Measurements from ENCODE around the gene PABPN1.
"Not testable (repeated sequence)": the region's sequence is repeated elsewhere in the genome, so short reads cannot be mapped to it uniquely, and the experiment has no call there.

PABPN1 gene

DNA sequence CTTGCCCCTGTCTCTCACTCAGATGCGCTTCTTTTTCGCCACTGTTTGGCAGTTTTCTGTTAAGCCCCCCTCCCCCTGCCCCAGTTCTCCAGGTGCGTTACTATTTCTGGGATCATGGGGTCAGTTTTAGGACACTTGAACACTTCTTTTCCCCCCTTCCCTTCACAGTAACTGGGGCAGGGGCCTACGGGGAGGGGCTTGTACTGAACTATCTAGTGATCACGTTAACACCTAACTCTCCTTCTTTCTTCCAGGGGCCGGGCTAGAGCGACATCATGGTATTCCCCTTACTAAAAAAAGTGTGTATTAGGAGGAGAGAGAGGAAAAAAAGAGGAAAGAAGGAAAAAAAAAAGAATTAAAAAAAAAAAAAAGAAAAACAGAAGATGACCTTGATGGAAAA, 3.7 kb downstream of the PABPN1 start:
- DNase-seq, result no peak

- DNase-seq, result not testable (repeated sequence)
These were observed 4.5 kb downstream of the PABPN1 start for GRCh38 chr14:23325746-23326145.

DNA sequence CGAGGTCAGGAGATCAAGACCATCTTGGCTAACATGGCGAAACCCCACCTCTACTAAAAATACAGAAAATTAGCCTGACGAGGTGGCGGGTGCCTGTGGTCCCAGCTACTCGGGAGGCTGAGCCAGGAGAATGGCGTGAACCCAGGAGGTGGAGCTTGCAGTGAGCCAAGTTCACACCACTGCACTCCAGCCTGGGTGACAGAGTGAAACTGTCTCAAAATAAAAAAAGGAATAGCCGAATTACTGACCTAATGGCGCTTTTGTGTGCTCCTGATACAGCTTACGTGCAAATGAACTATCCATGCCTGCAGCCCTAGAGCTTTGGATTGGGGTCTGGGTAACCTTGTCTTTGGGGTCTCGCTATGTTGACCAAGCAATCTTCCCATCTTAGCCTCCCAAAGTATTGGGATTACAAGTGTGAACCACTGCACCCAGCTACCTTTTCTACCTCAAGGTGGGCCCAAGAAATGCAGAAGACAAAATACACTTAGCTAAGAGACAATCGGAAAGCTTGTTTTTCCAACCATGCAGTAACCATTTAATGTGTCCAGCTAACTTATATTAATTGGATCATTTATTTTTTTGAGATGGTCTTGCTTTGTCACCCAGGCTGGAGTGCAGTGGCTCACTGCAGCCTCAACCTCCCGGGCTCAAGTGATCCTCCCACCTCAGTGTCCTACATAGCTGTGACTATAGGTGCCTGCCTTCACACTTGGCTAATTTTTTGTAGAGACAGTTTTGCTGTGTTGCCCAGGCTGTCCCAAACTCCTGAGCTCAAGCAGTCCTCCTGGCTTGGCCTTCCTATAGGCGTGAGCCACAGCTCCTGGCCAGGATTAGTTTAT, 5.5 kb downstream of the PABPN1 start:
- no peak for DNase-seq

GRCh38 chr14:23327947-23328744, 6.9 kb downstream of the PABPN1 start:
- DNase-seq, result peak in 47 of 58 donors; percentile 12 to 82 (median 46)

DNA sequence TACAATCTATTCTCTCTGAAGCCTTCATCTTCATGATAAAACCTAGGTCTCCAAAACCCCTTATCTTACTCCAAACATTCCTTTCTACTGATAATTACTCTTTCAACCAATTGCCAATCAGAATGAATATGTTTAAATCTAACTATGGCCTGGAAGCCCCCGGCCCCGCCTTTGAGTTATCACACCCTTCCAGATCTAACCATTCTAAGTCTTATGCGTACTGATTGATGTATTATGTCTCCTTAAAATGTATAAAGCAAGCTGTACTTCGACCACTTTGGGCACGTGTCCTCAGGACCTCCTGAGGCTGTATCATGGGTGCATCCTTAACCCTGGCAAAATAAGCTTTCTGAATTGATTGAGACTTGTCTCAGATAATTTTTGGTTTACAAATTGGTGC, 14.4 kb downstream of the PABPN1 start:
- DNase-seq, result no peak

DNA sequence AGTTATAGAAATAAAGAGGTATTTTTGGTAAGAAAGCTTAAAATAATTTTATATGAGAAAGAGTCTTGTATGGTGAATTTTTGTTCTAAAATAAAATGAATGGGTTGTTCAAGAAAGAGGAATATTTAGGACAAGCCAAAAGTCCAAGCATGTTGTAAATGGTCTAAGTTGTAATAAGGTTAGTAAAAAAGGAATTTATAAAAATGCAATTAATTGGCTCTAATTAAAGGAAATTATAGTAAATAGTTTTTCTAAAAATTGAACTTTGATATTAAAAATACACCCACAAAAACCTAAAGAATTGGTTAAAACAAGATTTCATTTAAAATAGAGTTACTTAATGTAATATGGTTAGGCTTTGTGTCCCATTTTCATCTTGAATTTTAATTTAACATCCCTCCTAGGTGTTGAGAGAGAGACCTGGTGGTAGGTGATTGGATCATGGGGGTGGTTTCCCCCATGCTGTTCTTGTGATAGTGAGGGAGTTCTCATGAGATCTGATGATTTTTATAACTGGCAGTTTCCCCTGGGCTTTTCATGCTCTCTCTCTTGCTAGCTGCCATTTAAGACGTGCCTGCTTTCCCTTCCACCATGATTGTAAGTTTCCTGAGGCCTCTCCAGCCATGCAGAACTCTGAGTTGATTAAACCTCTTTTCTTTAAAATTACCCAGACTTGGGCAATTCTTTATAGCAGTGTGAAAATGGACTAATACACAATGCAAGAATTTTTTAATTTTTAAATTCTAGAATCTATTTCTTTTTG, 18.4 kb downstream of the PABPN1 start:
- no peak for DNase-seq

GRCh38 chr14:23344481-23344880, 23.2 kb downstream of the PABPN1 start:
- no peak for DNase-seq

DNA sequence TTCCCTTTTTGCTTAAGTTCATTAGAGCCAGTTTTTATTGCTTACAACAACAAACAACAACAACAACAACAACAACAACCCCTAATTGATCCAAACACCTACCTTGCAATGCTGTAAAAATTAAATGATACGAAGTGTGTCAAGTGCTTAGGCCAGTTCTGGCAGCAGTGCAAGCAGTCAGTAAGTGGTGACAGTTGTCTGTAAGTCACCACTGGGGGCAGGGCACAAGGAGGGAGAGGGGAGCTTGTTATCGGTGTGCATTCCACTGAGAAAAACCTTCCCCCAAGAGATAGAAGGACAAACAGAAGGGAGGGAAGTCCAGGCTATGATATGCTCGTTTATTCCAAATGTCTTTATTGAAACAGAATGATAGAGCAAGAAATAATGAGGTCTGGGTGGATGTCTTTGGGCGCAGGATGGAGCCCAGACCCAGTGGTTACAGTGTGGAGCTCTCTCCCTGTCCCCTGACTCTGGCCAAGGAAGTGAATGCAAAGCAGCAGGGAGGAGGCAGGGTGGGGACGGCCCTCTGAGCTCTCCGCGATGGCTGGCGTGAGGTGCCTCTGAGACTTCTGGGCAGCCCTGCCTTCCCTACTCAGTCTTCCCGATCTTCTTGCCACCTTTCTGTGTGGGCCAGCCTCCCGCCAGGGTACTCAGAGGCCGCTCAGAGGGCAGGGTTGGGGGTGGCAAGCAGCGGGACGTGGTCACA, 24.9 kb downstream of the PABPN1 start:
- no peak for DNase-seq

GRCh38 chr14:23346693-23347405, 25.6 kb downstream of the PABPN1 start:
- DNase-seq, result no peak

- DNase-seq, result no peak
These were observed 26.4 kb downstream of the PABPN1 start for GRCh38 chr14:23347406-23348296.

- DNase-seq, result no peak
These were observed 27.0 kb downstream of the PABPN1 start for GRCh38 chr14:23348297-23348655.

DNA sequence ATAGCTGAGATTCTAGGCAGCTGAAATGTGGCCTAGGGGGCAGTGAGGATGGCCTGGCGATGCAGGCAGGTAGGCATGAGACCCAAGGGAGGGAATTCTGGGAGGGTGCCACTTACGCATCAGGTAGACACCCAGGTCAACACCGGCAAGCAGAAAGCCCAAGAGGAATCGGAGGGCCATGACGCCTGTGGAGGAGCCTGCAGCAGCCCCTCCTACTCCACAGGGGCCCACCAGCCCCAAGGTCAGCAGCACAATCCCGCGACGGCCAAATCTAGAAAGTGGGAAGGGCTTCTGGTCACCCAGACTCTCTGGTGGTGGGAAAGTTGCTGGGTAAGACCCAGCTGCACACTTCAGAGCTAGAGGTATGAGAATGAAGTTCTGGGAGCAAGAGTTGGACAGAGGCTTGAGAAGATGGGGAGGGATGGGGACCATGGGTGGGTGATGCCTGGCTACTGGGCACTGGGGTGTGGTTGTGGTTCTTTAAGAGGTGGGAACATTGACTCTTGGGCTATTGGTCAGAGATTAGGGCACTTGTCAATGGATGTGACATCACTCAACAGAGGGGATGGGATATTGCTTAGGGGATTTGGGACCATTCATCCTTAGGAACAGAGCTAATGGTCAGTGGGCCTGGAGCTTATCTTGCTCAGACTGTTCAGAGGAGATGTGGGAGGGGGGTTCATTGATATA, 28.0 kb downstream of the PABPN1 start:
- no peak for DNase-seq

- DNase-seq, result peak in 20 of 58 donors; percentile 17 to 76 (median 57)
These were observed 30.6 kb downstream of the PABPN1 start for GRCh38 chr14:23351681-23352505.

- peak; percentile 37 to 94 (median 85) for DNase-seq
These were observed 31.5 kb downstream of the PABPN1 start, which contains the start of gene SLC22A17 for GRCh38 chr14:23352506-23353432. Gene SLC22A17, minus strand, starts transcription at chr14:23352887.

DNA sequence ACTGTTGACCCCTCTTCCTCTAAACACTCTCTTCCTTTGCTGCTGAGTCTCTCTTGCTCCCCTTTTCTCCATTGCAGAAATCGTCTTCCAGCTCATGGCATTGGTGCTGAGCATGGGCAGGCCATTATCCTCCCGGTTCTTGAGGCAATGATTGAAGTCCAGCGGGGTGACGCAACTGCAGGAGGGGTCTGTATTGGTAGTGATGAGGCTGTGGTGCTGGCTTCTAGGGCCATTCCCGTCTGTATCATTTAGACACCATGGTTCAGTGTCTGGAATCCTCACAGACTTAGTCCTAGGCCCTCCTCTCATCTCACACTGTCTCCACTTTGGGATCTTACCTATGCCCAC, 32.1 kb downstream of the PABPN1 start:
- no peak for DNase-seq

GRCh38 chr14:23354990-23355389, 33.7 kb downstream of the PABPN1 start:
- no peak for DNase-seq
